ENCODE measurements around the gene F11.

DNA sequence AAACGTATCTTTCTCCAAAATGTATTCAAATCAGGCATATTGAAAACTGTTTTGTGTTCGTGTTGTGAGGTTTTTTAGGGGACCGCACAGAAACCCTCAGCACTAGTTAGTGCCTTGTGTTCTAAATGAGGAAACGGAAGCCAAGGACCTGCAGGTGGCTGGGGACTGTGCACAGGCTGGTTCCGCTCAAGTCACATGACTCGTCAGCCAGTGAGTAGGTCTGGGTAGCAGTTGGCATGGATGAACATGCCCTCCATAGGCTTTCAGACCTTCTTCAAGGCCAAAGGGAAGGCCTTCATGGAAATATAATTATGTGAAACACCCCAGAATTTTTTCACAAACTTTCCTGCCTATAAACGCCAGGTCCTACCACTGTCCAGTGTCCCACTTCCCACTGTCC lies 1.3 kb upstream of the F11 start:
- TF ChIP-seq POLR2A (IDR thresholded peaks at IDR 0.05), result no peak
- TF ChIP-seq CTCF (IDR thresholded peaks at IDR 0.05 in 8 of 11, conservative IDR thresholded peaks at IDR 0.05 in 3 of 11), result no peak
- TF ChIP-seq POLR2AphosphoS5 (IDR thresholded peaks at IDR 0.05), result no peak
